ENCODE results near the gene SULT6B1.
A peak's percentile ranks its signal among the peaks of the same experiment; 100 is the strongest.
"Not testable (repeated sequence)": the region's sequence is repeated elsewhere in the genome, so short reads cannot be mapped to it uniquely, and the experiment has no call there.

Gene SULT6B1

GRCh38 chr2:37224063-37224462, 35.6 kb upstream of the SULT6B1 start:
- in situ Hi-C loops (cut with HindIII; ENCODE audit: low sequenced_read_pairs), result no loop called here
- TF ChIP-seq, protein P1, sequence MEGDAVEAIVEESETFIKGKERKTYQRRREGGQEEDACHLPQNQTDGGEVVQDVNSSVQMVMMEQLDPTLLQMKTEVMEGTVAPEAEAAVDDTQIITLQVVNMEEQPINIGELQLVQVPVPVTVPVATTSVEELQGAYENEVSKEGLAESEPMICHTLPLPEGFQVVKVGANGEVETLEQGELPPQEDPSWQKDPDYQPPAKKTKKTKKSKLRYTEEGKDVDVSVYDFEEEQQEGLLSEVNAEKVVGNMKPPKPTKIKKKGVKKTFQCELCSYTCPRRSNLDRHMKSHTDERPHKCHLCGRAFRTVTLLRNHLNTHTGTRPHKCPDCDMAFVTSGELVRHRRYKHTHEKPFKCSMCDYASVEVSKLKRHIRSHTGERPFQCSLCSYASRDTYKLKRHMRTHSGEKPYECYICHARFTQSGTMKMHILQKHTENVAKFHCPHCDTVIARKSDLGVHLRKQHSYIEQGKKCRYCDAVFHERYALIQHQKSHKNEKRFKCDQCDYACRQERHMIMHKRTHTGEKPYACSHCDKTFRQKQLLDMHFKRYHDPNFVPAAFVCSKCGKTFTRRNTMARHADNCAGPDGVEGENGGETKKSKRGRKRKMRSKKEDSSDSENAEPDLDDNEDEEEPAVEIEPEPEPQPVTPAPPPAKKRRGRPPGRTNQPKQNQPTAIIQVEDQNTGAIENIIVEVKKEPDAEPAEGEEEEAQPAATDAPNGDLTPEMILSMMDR (IDR thresholded peaks at IDR 0.05; ENCODE audit: low read depth, low read length), result no peak
- DNase-seq (ENCODE audit: low read depth, low spot score), result no peak
- H3K4me3 ChIP-seq (ENCODE audit: low read depth, low read length), result no peak overlapping the region

DNA sequence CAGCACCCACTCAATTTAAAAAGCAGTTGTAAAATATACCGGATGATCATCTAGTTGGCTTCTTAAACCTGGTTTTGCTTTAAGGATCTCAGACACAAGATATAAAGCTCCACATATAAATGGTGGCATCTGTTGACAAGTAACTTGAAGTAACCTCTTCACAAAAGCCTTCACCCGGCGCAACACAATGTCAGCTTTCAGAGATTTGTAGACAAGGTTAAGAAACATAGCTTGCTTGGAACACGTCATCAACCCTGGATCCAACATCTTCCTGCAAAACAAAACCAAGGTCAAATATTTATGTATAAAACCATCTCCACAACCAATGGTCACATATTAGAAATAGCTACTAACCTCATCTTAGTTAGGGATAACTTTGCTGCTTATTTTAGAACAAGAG, 34.7 kb upstream of the SULT6B1 start:
- TF ChIP-seq, protein P1 (IDR thresholded peaks at IDR 0.05; ENCODE audit: low read depth, low read length), result no peak
- in situ Hi-C loops (cut with HindIII; ENCODE audit: low sequenced_read_pairs), result no loop called here
- H3K4me3 ChIP-seq (ENCODE audit: low read depth, low read length), result no peak overlapping the region
- DNase-seq (ENCODE audit: low read depth, low spot score), result no peak

- TF ChIP-seq, protein P1 (IDR thresholded peaks at IDR 0.05; ENCODE audit: low read depth, low read length), result no peak
- in situ Hi-C loops (cut with HindIII; ENCODE audit: low sequenced_read_pairs), result no loop called here
Measured at GRCh38 chr2:37219046-37219445, 30.6 kb upstream of the SULT6B1 start.

DNA sequence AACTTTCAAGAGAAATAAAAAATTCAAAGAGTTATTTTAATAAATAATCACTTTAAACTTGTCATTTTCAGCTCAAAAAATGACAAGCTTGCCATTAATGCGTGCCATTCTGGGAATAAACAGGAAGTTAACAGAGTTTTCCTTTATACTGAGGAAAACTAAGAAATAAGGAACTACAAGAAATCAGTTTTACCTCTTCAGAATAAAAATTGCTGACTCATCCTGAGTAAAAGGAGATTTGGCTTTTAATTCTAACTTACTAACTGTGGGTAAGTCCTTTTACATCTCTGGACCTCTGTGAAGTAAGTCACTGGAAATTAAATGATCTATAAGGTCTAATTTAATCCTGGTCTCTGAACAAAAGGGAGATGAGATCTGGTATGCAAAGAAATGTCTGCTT, 26.8 kb upstream of the SULT6B1 start:
- no peak overlapping the region for H3K4me3 ChIP-seq (ENCODE audit: low read depth, low read length)
- TF ChIP-seq, protein P1 (IDR thresholded peaks at IDR 0.05; ENCODE audit: low read depth, low read length), result no peak
- peak; percentile 12 for DNase-seq (ENCODE audit: low read depth, low spot score)
- in situ Hi-C loops (cut with HindIII; ENCODE audit: low sequenced_read_pairs), result no loop called here

More at GRCh38 chr2:37219046-37219445, 30.6 kb upstream of the SULT6B1 start:
- H3K4me3 ChIP-seq (ENCODE audit: low read depth, low read length), result no peak overlapping the region
- DNase-seq (ENCODE audit: low read depth, low spot score), result no peak

DNA sequence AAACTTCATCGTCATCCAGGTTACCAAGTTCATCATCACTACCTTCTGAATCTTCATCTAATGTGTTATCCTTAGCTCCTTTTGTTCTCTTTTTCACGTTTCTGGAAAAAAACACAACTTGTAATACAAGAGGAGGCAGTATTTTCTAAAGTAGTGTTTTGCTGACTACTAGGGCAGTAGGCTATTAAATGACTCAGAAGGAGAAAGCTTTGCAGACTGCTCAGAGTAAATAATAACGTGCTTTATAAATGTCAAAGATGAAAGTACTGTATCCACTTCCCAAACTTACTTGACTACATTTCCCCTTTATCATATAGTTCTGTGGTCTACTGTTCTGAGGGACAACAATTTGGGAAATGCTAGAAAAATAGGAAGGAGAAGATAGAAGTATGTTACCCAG, 23.5 kb upstream of the SULT6B1 start:
- TF ChIP-seq, protein P1 (IDR thresholded peaks at IDR 0.05; ENCODE audit: low read depth, low read length), result no peak
- no peak for DNase-seq (ENCODE audit: low read depth, low spot score)
- H3K4me3 ChIP-seq (ENCODE audit: low read depth, low read length), result no peak overlapping the region
- in situ Hi-C loops (cut with HindIII; ENCODE audit: low sequenced_read_pairs), result no loop called here

- in situ Hi-C loops (cut with HindIII; ENCODE audit: low sequenced_read_pairs), result no loop called here
- no peak for DNase-seq (ENCODE audit: low read depth, low spot score)
- H3K4me3 ChIP-seq (ENCODE audit: low read depth, low read length), result no peak overlapping the region
- TF ChIP-seq, protein P1 (IDR thresholded peaks at IDR 0.05; ENCODE audit: low read depth, low read length), result no peak
Measured at GRCh38 chr2:37211212-37211611, 22.7 kb upstream of the SULT6B1 start.

- in situ Hi-C loops (cut with HindIII; ENCODE audit: low sequenced_read_pairs); H3K4me3 ChIP-seq (ENCODE audit: low read depth, low read length); DNase-seq (ENCODE audit: low read depth, low spot score): not testable (repeated sequence)
Measured at GRCh38 chr2:37206760-37207159, 18.3 kb upstream of the SULT6B1 start.

Data from astrocyte of the spinal cord (primary cell).